Measurements from ENCODE around the gene IFIT1. TPM values are rescaled to one million over a fixed set of nuclear protein-coding genes. Genes with fewer than 3 reads are reported as not detected.

Gene IFIT1
- total RNA-seq, 2 experiments from 2014 or later, result 45.7 to 48.4 TPM

- peaks cover 9% of the 10 kb centered on the region for H3K9me3 Mint-ChIP-seq
Observed at GRCh38 chr10:89414146-89414878, 21.9 kb downstream of the IFIT1 start, which contains the start of gene IFIT5. IFIT5 (plus strand) TSS chr10:89414568; CDS start chr10:89414799, 231 bp downstream.

GRCh38 chr10:89414879-89415821 lies 22.7 kb downstream of the IFIT1 start:
- Mint-ChIP-seq H3K27ac (peak overlapping the region; percentile 98), H3K27me3 (no peaks in the 10 kb centered on the region), H3K4me1 (peaks cover 45% of the 10 kb centered on the region), H3K4me3 (peak overlapping the region; percentile 100), H3K9me3 (peaks cover 9% of the 10 kb centered on the region), H3K36me3 (peaks cover 45% of the 10 kb centered on the region)
- DNase-seq, result no peak
- ATAC-seq (ENCODE audit: low read depth), result peak; percentile 34
- POLR2A ChIA-PET, result interaction anchor here (0.8 to 6.9 kb wide), 14 partner anchors 9 to 1597 kb away, joined by 3 to 170 read pairs (median 8); partner anchors contain the start of genes ATAD1, IFIT1, IFIT2 and IFIT3

More at GRCh38 chr10:89414146-89414878, 21.9 kb downstream of the IFIT1 start, which contains the start of gene IFIT5:
- peak within 1 kb of the TSS; percentile 98 for H3K27ac Mint-ChIP-seq
- DNase-seq (peak; percentile 82), ATAC-seq (ENCODE audit: low read depth) (peak; percentile 75)
- H3K4me3 Mint-ChIP-seq, result peak within 1 kb of the TSS; percentile 100
- peaks cover 51% of the 10 kb centered on the region for H3K36me3 Mint-ChIP-seq
- H3K27me3 Mint-ChIP-seq, result no peaks in the 10 kb centered on the region
- H3K4me1 Mint-ChIP-seq, result peaks cover 40% of the 10 kb centered on the region
- POLR2A ChIA-PET, result interaction anchor here (0.6 to 6.9 kb wide), 19 partner anchors 8 to 1596 kb away, joined by 3 to 170 read pairs (median 8); partner anchors contain the start of genes ATAD1, FAS, IFIT1 and IFIT2

- Mint-ChIP-seq H3K4me3 (peak overlapping the region; percentile 100), H3K4me1 (peaks cover 50% of the 10 kb centered on the region), H3K36me3 (peaks cover 44% of the 10 kb centered on the region), H3K27me3 (no peaks in the 10 kb centered on the region), H3K9me3 (peaks cover 6% of the 10 kb centered on the region), H3K27ac (peak overlapping the region; percentile 98)
- POLR2A ChIA-PET, result interaction anchor here (1.0 to 6.9 kb wide), 3 partner anchors 24 to 284 kb away, joined by 3 to 170 read pairs (median 4); partner anchors contain the start of genes IFIT1, IFIT3 and KIF20B
- ATAC-seq (ENCODE audit: low read depth), result no peak
- DNase-seq, result no peak
Observed at GRCh38 chr10:89416465-89416864, 24.0 kb downstream of the IFIT1 start.

- Mint-ChIP-seq H3K27ac (no peak overlapping the region), H3K27me3 (no peaks in the 10 kb centered on the region), H3K9me3 (no peaks in the 10 kb centered on the region), H3K4me1 (peaks cover 48% of the 10 kb centered on the region), H3K36me3 (peaks cover 34% of the 10 kb centered on the region), H3K4me3 (peak overlapping the region; percentile 71)
- DNase-seq (no peak), ATAC-seq (ENCODE audit: low read depth) (no peak)
- POLR2A ChIA-PET, result no interaction called here
Observed at GRCh38 chr10:89419548-89419947, 27.1 kb downstream of the IFIT1 start.

GRCh38 chr10:89421018-89421476 lies 28.6 kb downstream of the IFIT1 start:
- Mint-ChIP-seq H3K4me3 (no peak overlapping the region), H3K36me3 (peaks cover 27% of the 10 kb centered on the region), H3K27me3 (no peaks in the 10 kb centered on the region), H3K27ac (no peak overlapping the region), H3K4me1 (peaks cover 43% of the 10 kb centered on the region), H3K9me3 (no peaks in the 10 kb centered on the region)
- POLR2A ChIA-PET, result interaction anchor here (0.9 kb wide), 1 partner anchor 89 kb away, joined by 4 read pairs; no protein-coding TSS in a partner anchor
- ATAC-seq (ENCODE audit: low read depth), result no peak
- DNase-seq, result no peak

GRCh38 chr10:89425000-89425399 lies 32.6 kb downstream of the IFIT1 start:
- Mint-ChIP-seq H3K4me1 (peaks cover 18% of the 10 kb centered on the region), H3K9me3 (no peaks in the 10 kb centered on the region), H3K4me3 (no peak overlapping the region), H3K27ac (no peak overlapping the region), H3K36me3 (peaks cover 13% of the 10 kb centered on the region), H3K27me3 (peaks cover 7% of the 10 kb centered on the region)
- POLR2A ChIA-PET, result no interaction called here
- DNase-seq (no peak), ATAC-seq (ENCODE audit: low read depth) (no peak)

- Mint-ChIP-seq H3K4me1 (peaks cover 7% of the 10 kb centered on the region), H3K27ac (no peak overlapping the region), H3K36me3 (peaks cover under 1% of the 10 kb centered on the region), H3K9me3 (no peaks in the 10 kb centered on the region), H3K4me3 (no peak overlapping the region), H3K27me3 (peaks cover 12% of the 10 kb centered on the region)
- POLR2A ChIA-PET, result no interaction called here
- ATAC-seq (ENCODE audit: low read depth) (peak; percentile 45), DNase-seq (no peak)
Observed at GRCh38 chr10:89426230-89426868, 33.9 kb downstream of the IFIT1 start.

- Mint-ChIP-seq H3K9me3 (no peaks in the 10 kb centered on the region), H3K4me1 (peaks cover 3% of the 10 kb centered on the region), H3K4me3 (no peak overlapping the region), H3K36me3 (no peaks in the 10 kb centered on the region), H3K27ac (no peak overlapping the region), H3K27me3 (peaks cover 20% of the 10 kb centered on the region)
- ATAC-seq (ENCODE audit: low read depth), result no peak
- DNase-seq, result no peak
- POLR2A ChIA-PET, result no interaction called here
Observed at GRCh38 chr10:89427629-89428028, 35.2 kb downstream of the IFIT1 start.

GRCh38 chr10:89428877-89429276 lies 36.5 kb downstream of the IFIT1 start:
- no peak for ATAC-seq (ENCODE audit: low read depth)
- H3K4me1 Mint-ChIP-seq, result no peaks in the 10 kb centered on the region
- H3K4me3 Mint-ChIP-seq, result no peak overlapping the region
- POLR2A ChIA-PET, result no interaction called here
- no peak overlapping the region for H3K27ac Mint-ChIP-seq
- no peaks in the 10 kb centered on the region for H3K9me3 Mint-ChIP-seq
- no peak for DNase-seq
- peaks cover 24% of the 10 kb centered on the region for H3K27me3 Mint-ChIP-seq
- no peaks in the 10 kb centered on the region for H3K36me3 Mint-ChIP-seq

GRCh38 chr10:89431977-89432376 lies 39.6 kb downstream of the IFIT1 start:
- POLR2A ChIA-PET, result no interaction called here

GRCh38 chr10:89438525-89438924 lies 46.1 kb downstream of the IFIT1 start:
- Mint-ChIP-seq H3K4me1 (no peaks in the 10 kb centered on the region), H3K36me3 (no peaks in the 10 kb centered on the region), H3K9me3 (no peaks in the 10 kb centered on the region), H3K27me3 (peaks cover 28% of the 10 kb centered on the region), H3K4me3 (no peak overlapping the region), H3K27ac (no peak overlapping the region)
- ATAC-seq (ENCODE audit: low read depth) (no peak), DNase-seq (no peak)
- POLR2A ChIA-PET, result no interaction called here

More at GRCh38 chr10:89431977-89432376, 39.6 kb downstream of the IFIT1 start:
- H3K9me3 Mint-ChIP-seq, result no peaks in the 10 kb centered on the region
- no peak overlapping the region for H3K27ac Mint-ChIP-seq
- H3K4me1 Mint-ChIP-seq, result no peaks in the 10 kb centered on the region
- DNase-seq, result no peak
- no peak overlapping the region for H3K4me3 Mint-ChIP-seq
- no peaks in the 10 kb centered on the region for H3K36me3 Mint-ChIP-seq
- peaks cover 36% of the 10 kb centered on the region for H3K27me3 Mint-ChIP-seq
- ATAC-seq (ENCODE audit: low read depth), result no peak

GRCh38 chr10:89440226-89441009 lies 48.0 kb downstream of the IFIT1 start:
- POLR2A ChIA-PET, result no interaction called here
- Mint-ChIP-seq H3K27ac (no peak overlapping the region), H3K9me3 (no peaks in the 10 kb centered on the region), H3K4me3 (no peak overlapping the region), H3K27me3 (peaks cover 14% of the 10 kb centered on the region), H3K36me3 (no peaks in the 10 kb centered on the region), H3K4me1 (no peaks in the 10 kb centered on the region)
- no peak for DNase-seq
- no peak for ATAC-seq (ENCODE audit: low read depth)

Measured in activated naive CD8-positive, alpha-beta T cell treated with anti-CD3 and anti-CD28 coated beads, Interleukin-2, amount 10 ng/mL, durations not matched to agents 7 days and 5 days (primary cell).